HepG2 (cell line): ENCODE data around the gene STOM. TPM values are rescaled to one million over a fixed set of nuclear protein-coding genes. Genes with fewer than 3 reads are reported as not detected.

Source experiments
- CEBPB ChIP-seq: IDR thresholded peaks from 2 replicates; pipeline ENCODE4 v1.6.1; 2011; ENCODE audit warnings: low read depth, low read length, improper control_type of control experiment, borderline replicate concordance
- FOXA1 ChIP-seq, 2 experiments: fragments of 450-650 bp in 1 of 2; sonication (generic) in 1 of 2; formaldehyde crosslinking in 1 of 2; IDR thresholded peaks; 2 replicates each; pipeline versions ENCODE4 v1.4.0 to v1.6.1; 2016 to 2020; ENCODE audit warnings: missing genetic modification reagents in 1 of 2
- KDM2A ChIP-seq: sonication (generic); formaldehyde crosslinking; IDR thresholded peaks from 2 replicates; pipeline ENCODE4 v1.4.0; 2020; ENCODE audit warnings: low read depth, missing genetic modification reagents, borderline replicate concordance
- KDM6A ChIP-seq: IDR thresholded peaks from 2 replicates; pipeline ENCODE4 v1.6.1; 2016; ENCODE audit warnings: low read depth
- KLF11 ChIP-seq: IDR thresholded peaks from 2 replicates; pipeline ENCODE4 v1.6.1; 2016; ENCODE audit warnings: missing compliant biosample characterization
- LCORL ChIP-seq, 2 experiments: fragments of 450-650 bp in 1 of 2; sonication (generic) in 1 of 2; formaldehyde crosslinking in 1 of 2; IDR thresholded peaks; 2 replicates each; pipeline versions ENCODE4 v1.5.0 to v1.6.1; 2017 to 2020; ENCODE audit warnings: antibody characterized with exemption in 1 of 2, missing genetic modification reagents in 1 of 2
- MLLT10 ChIP-seq: sonication (generic); formaldehyde crosslinking; IDR thresholded peaks from 2 replicates; pipeline ENCODE4 v1.4.0; 2020; ENCODE audit warnings: missing genetic modification reagents
- PHB2 ChIP-seq: fragments of 450-650 bp; IDR thresholded peaks from 2 replicates; pipeline ENCODE4 v1.6.1; 2018; ENCODE audit not compliant: partially characterized antibody
- ZFP1 ChIP-seq: IDR thresholded peaks from 2 replicates; pipeline ENCODE4 v1.6.1; 2016
- ZNF207 ChIP-seq: fragments of 450-650 bp; IDR thresholded peaks from 2 replicates; pipeline ENCODE4 v1.6.1; 2016; ENCODE audit warnings: antibody characterized with exemption, borderline replicate concordance
- ZNF253 ChIP-seq: sonication (generic); formaldehyde crosslinking; IDR thresholded peaks from 2 replicates; pipeline ENCODE4 v1.8.0; 2022; ENCODE audit warnings: mild to moderate bottlenecking, missing genetic modification reagents, borderline replicate concordance
- ZNF337 ChIP-seq: sonication (generic); formaldehyde crosslinking; IDR thresholded peaks from 2 replicates; pipeline ENCODE4 v1.5.1; 2020; ENCODE audit warnings: missing genetic modification reagents, low read depth, mild to moderate bottlenecking, borderline replicate concordance
- ZNF446 ChIP-seq: sonication (generic); formaldehyde crosslinking; IDR thresholded peaks from 2 replicates; pipeline ENCODE4 v1.5.0; 2020; ENCODE audit warnings: mild to moderate bottlenecking, missing genetic modification reagents
- ZNF552 ChIP-seq: sonication (generic); formaldehyde crosslinking; IDR thresholded peaks from 2 replicates; pipeline ENCODE4 v1.9.0; 2022; ENCODE audit warnings: missing genetic modification reagents, mild to moderate bottlenecking, borderline replicate concordance
- ZNF713 ChIP-seq: sonication (generic); formaldehyde crosslinking; IDR thresholded peaks from 2 replicates; pipeline ENCODE4 v1.4.0; 2020; ENCODE audit warnings: mild to moderate bottlenecking, missing genetic modification reagents
- ZNF747 ChIP-seq: sonication (generic); formaldehyde crosslinking; IDR thresholded peaks from 2 replicates; pipeline ENCODE4 v1.8.1; 2023; ENCODE audit warnings: missing genetic modification reagents, mild to moderate bottlenecking, borderline replicate concordance
- ZSCAN30 ChIP-seq: sonication (generic); formaldehyde crosslinking; IDR thresholded peaks from 2 replicates; pipeline ENCODE4 v1.5.0; 2020; ENCODE audit warnings: mild to moderate bottlenecking, missing genetic modification reagents
- polyA plus RNA-seq, 8 experiments: library from polyadenylated mRNA; depleted of rRNA in 3 of 8; stranded (reverse) in 7 of 8; unstranded in 1 of 8; fragments of >200 nt; fragmentation: Illumina TruSeq in 4 of 8; extraction: Trizol in 4 of 8; gene quantifications; 2 replicates each; pipeline versions ENCODE4 v1.2.1 to v1.2.3, GENCODE V29; 2011 to 2016; ENCODE audit warnings: low read depth in 4 of 8, missing spikeins in 1 of 8, mixed read lengths in 1 of 8; ENCODE audit not compliant: insufficient read depth in 1 of 8
- total RNA-seq, 5 experiments: library from RNA; depleted of rRNA; stranded (reverse); fragments of >200 nt; fragmentation: Illumina TruSeq; extraction: Trizol; gene quantifications; 2 replicates each; pipeline ENCODE4 v1.2.3, GENCODE V29; 2016; ENCODE audit warnings: low read depth in 1 of 5
- TF ChIP-seq, protein P1 (sequence below): sonication (generic); formaldehyde crosslinking; IDR thresholded peaks from 2 replicates; pipeline ENCODE4 v1.4.0; 2020; ENCODE audit warnings: mild to moderate bottlenecking, missing genetic modification reagents
- TF ChIP-seq, protein P2 (sequence below): IDR thresholded peaks from 2 replicates; pipeline ENCODE4 v1.6.1; 2012; ENCODE audit warnings: inconsistent platforms
- TF ChIP-seq, protein P3 (sequence below): sonication (generic); formaldehyde crosslinking; IDR thresholded peaks from 2 replicates; pipeline ENCODE4 v1.4.0; 2020; ENCODE audit warnings: missing genetic modification reagents

The STOM gene
- total and polyA plus RNA-seq, 2 of the 13 experiments (the other 11 are each of a cell fraction or from before 2014, with no cell fraction given): 43.6 to 165 TPM

DNA sequence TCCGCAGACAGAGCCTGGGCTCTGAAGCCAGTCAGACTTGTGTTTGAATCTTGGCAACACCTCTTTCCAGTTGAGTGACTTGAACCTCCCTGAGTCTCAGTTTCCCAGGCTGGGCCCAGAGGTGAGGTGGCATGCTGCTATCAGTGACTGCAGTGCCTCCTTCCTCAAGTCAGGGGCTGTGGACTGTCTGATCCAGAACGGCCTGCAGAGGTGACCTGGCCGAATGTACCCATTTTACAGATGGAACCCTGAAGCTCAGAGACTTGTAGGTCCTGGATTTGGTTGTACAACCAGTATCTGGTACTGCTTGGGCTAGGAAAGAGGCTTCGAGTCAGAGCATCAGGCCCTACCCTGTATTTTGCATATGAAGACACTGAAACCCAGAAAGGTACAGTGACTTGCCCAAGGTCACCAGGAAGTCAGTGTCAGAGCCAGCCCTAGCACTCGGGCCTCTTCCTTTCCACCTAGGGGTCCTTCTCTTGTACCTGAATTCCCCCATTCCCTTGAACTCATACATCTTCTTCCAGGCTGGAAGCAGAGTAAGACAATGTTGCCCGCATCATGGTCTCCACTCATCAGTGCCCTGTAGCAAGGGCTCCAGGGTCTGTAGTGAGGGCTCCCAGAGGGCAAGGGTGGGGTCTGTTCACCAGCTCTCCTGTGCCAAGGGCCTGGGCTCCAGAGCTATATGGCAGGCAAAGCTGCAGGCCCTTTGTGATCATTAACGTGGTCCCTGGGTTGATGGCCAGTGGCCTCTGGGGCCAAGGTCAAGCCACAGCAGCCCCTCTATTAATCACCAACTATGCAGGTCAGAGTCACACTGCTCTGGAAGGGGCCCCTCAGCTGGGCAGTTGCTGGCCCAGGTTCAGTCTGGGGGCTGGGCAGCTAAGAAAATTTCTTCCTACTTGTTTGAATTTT lies 73.6 kb downstream of the STOM start (continued):
- TF ChIP-seq CEBPB (no peak), ZNF337 (CRISPR knock-in tag) (no peak), PHB2 (no peak), FOXA1 (IDR thresholded peaks at IDR 0.05) (no peak), FOXA1 (CRISPR knock-in tag; IDR thresholded peaks at IDR 0.05) (no peak), KDM6A (CRISPR knock-in tag) (peak; percentile 98), ZNF446 (CRISPR knock-in tag) (no peak), ZSCAN30 (CRISPR knock-in tag) (no peak), ZNF747 (no peak), KLF11 (CRISPR knock-in tag) (no peak), ZNF552 (CRISPR knock-in tag) (no peak), ZNF713 (CRISPR knock-in tag) (no peak), LCORL (IDR thresholded peaks at IDR 0.05) (no peak), LCORL (CRISPR knock-in tag; IDR thresholded peaks at IDR 0.05) (peak; percentile 95), MLLT10 (no peak), ZNF253 (no peak), ZFP1 (CRISPR knock-in tag) (no peak), ZNF207 (no peak), KDM2A (CRISPR knock-in tag) (peak; percentile 56; the same call in 1 of the 2 replicates)
- TF ChIP-seq, protein P1, sequence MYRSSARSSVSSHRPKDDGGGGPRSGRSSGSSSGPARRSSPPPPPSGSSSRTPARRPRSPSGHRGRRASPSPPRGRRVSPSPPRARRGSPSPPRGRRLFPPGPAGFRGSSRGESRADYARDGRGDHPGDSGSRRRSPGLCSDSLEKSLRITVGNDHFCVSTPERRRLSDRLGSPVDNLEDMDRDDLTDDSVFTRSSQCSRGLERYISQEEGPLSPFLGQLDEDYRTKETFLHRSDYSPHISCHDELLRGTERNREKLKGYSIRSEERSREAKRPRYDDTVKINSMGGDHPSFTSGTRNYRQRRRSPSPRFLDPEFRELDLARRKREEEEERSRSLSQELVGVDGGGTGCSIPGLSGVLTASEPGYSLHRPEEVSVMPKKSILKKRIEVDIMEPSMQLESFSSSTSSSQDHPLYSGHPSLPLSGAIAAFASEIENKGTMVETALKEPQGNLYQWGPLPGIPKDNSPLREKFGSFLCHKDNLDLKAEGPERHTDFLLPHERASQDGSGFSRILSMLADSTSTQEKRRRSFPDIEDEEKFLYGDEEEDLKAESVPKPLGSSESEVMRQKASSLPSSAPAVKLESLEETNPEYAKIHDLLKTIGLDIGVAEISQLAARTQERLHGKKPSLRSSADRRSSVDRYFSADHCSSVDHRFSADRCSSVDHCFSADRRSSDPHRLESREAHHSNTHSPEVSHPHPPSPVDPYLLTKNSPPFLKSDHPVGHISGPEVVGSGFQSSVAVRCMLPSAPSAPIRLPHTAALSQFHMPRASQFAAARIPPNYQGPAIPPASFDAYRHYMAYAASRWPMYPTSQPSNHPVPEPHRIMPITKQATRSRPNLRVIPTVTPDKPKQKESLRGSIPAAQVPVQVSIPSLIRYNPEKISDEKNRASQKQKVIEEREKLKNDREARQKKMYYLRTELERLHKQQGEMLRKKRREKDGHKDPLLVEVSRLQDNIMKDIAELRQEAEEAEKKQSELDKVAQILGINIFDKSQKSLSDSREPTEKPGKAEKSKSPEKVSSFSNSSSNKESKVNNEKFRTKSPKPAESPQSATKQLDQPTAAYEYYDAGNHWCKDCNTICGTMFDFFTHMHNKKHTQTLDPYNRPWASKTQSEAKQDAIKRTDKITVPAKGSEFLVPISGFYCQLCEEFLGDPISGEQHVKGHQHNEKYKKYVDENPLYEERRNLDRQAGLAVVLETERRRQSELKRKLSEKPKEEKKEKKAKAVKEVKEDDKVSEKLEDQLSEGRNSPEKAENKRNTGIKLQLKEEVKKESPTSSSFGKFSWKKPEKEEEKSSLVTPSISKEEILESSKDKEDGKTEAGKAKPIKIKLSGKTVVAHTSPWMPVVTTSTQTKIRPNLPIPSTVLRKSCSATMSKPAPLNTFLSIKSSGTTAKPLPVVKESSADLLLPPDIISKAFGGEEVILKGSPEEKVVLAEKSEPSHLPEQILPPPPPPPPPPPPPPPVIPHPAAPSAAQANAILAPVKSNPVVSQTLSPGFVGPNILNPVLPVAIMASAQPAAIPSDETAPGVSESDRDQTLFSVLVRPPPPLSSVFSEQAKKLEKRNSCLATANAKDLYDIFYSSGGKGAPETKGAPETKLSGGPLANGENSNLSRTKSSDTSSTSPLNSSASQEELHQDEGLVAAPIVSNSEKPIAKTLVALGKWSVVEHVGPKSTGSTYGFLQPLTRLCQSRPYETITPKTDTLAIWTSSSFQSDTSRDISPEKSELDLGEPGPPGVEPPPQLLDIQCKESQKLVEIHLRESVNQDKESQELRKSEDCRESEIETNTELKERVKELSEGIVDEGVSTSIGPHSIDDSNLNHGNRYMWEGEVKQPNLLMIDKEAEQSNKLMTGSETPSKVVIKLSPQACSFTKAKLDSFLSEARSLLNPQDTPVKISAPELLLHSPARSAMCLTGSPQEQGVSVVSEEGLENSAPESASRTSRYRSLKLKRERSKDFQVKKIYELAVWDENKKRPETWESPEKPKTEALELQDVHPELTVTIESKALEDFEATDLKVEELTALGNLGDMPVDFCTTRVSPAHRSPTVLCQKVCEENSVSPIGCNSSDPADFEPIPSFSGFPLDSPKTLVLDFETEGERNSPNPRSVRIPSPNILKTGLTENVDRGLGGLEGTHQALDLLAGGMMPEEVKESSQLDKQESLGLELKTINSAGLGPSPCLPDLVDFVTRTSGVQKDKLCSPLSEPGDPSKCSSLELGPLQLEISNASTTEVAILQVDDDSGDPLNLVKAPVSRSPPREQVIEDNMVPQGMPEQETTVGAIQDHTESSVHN (CRISPR knock-in tag): no peak; the same call in 1 of the 2 replicates
- TF ChIP-seq, protein P2, sequence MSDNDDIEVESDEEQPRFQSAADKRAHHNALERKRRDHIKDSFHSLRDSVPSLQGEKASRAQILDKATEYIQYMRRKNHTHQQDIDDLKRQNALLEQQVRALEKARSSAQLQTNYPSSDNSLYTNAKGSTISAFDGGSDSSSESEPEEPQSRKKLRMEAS: no peak
- TF ChIP-seq, protein P3, sequence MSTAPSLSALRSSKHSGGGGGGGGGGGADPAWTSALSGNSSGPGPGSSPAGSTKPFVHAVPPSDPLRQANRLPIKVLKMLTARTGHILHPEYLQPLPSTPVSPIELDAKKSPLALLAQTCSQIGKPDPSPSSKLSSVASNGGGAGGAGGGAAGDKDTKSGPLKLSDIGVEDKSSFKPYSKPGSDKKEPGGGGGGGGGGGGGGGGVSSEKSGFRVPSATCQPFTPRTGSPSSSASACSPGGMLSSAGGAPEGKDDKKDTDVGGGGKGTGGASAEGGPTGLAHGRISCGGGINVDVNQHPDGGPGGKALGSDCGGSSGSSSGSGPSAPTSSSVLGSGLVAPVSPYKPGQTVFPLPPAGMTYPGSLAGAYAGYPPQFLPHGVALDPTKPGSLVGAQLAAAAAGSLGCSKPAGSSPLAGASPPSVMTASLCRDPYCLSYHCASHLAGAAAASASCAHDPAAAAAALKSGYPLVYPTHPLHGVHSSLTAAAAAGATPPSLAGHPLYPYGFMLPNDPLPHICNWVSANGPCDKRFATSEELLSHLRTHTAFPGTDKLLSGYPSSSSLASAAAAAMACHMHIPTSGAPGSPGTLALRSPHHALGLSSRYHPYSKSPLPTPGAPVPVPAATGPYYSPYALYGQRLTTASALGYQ (CRISPR knock-in tag): peak; percentile 91
